Activated naive CD8-positive, alpha-beta T cell (primary cell): ENCODE results near the gene AOC1.

Experiments used
- H3K27ac Mint-ChIP-seq: one replicate; pipeline ENCODE4 v1.8.0; 2021; ENCODE audit warnings: mixed read lengths
- H3K27me3 Mint-ChIP-seq: one replicate; pipeline ENCODE4 v1.8.0; 2021; ENCODE audit warnings: mixed read lengths
- H3K36me3 Mint-ChIP-seq: one replicate; pipeline ENCODE4 v1.8.0; 2021; ENCODE audit warnings: mixed read lengths
- H3K4me1 Mint-ChIP-seq: one replicate; pipeline ENCODE4 v1.8.0; 2021; ENCODE audit warnings: low read depth, mixed read lengths
- H3K4me3 Mint-ChIP-seq: one replicate; pipeline ENCODE4 v1.8.0; 2021; ENCODE audit warnings: mild to moderate bottlenecking, mixed read lengths
- H3K9me3 Mint-ChIP-seq: one replicate; pipeline ENCODE4 v1.8.0; 2021; ENCODE audit warnings: low read depth, mixed read lengths

AOC1 gene

GRCh38 chr7:150890853-150891584 is 38.7 kb downstream of the AOC1 start:
- Mint-ChIP-seq H3K4me3 (no peak overlapping the region), H3K27me3 (peaks cover 4% of the 10 kb centered on the region), H3K4me1 (no peaks in the 10 kb centered on the region), H3K27ac (no peak overlapping the region), H3K36me3 (peaks cover 7% of the 10 kb centered on the region), H3K9me3 (peaks cover 10% of the 10 kb centered on the region)

- Mint-ChIP-seq H3K4me3 (no peak overlapping the region), H3K27me3 (peaks cover 6% of the 10 kb centered on the region), H3K36me3 (peaks cover 7% of the 10 kb centered on the region), H3K9me3 (peaks cover 10% of the 10 kb centered on the region), H3K4me1 (no peaks in the 10 kb centered on the region), H3K27ac (no peak overlapping the region)
These were observed 39.4 kb downstream of the AOC1 start for GRCh38 chr7:150891740-150892139.

- Mint-ChIP-seq H3K4me1 (peaks cover 4% of the 10 kb centered on the region), H3K27ac (no peak overlapping the region), H3K36me3 (peaks cover 4% of the 10 kb centered on the region), H3K4me3 (no peak overlapping the region), H3K27me3 (peaks cover 13% of the 10 kb centered on the region), H3K9me3 (peaks cover 6% of the 10 kb centered on the region)
These were observed 43.5 kb downstream of the AOC1 start for GRCh38 chr7:150895809-150896208.

GRCh38 chr7:150896562-150897209 is 44.4 kb downstream of the AOC1 start:
- Mint-ChIP-seq H3K4me3 (no peak overlapping the region), H3K4me1 (peaks cover 4% of the 10 kb centered on the region), H3K9me3 (peaks cover 6% of the 10 kb centered on the region), H3K36me3 (peaks cover 4% of the 10 kb centered on the region), H3K27ac (no peak overlapping the region), H3K27me3 (peaks cover 13% of the 10 kb centered on the region)

- Mint-ChIP-seq H3K4me3 (no peak overlapping the region), H3K9me3 (peaks cover 6% of the 10 kb centered on the region), H3K27ac (no peak overlapping the region), H3K4me1 (peaks cover 4% of the 10 kb centered on the region), H3K36me3 (peaks cover 4% of the 10 kb centered on the region), H3K27me3 (peaks cover 13% of the 10 kb centered on the region)
These were observed 45.5 kb downstream of the AOC1 start for GRCh38 chr7:150897502-150898474.

GRCh38 chr7:150898475-150899011 is 46.2 kb downstream of the AOC1 start:
- Mint-ChIP-seq H3K4me1 (peaks cover 4% of the 10 kb centered on the region), H3K4me3 (no peak overlapping the region), H3K27me3 (peaks cover 13% of the 10 kb centered on the region), H3K36me3 (peaks cover 4% of the 10 kb centered on the region), H3K9me3 (peaks cover 6% of the 10 kb centered on the region), H3K27ac (no peak overlapping the region)

- Mint-ChIP-seq H3K9me3 (no peaks in the 10 kb centered on the region), H3K36me3 (no peaks in the 10 kb centered on the region), H3K27me3 (peaks cover 10% of the 10 kb centered on the region), H3K4me1 (peaks cover 4% of the 10 kb centered on the region), H3K27ac (no peak overlapping the region), H3K4me3 (no peak overlapping the region)
These were observed 48.4 kb downstream of the AOC1 start for GRCh38 chr7:150900675-150901074.

- H3K27ac Mint-ChIP-seq = no peak overlapping the region
- peaks cover 4% of the 10 kb centered on the region for H3K4me1 Mint-ChIP-seq
These were observed 49.1 kb downstream of the AOC1 start for GRCh38 chr7:150901160-150902035.

GRCh38 chr7:150902078-150903033 is 50.0 kb downstream of the AOC1 start:
- no peak overlapping the region for H3K27ac Mint-ChIP-seq
- no peaks in the 10 kb centered on the region for H3K36me3 Mint-ChIP-seq
- no peak overlapping the region for H3K4me3 Mint-ChIP-seq
- H3K9me3 Mint-ChIP-seq = no peaks in the 10 kb centered on the region
- H3K27me3 Mint-ChIP-seq = peaks cover 8% of the 10 kb centered on the region
- H3K4me1 Mint-ChIP-seq = peaks cover 4% of the 10 kb centered on the region

More at GRCh38 chr7:150901160-150902035, 49.1 kb downstream of the AOC1 start:
- Mint-ChIP-seq H3K9me3 (no peaks in the 10 kb centered on the region), H3K27me3 (peaks cover 9% of the 10 kb centered on the region), H3K36me3 (no peaks in the 10 kb centered on the region), H3K4me3 (no peak overlapping the region)

- Mint-ChIP-seq H3K4me3 (no peak overlapping the region), H3K27ac (no peak overlapping the region), H3K9me3 (no peaks in the 10 kb centered on the region), H3K36me3 (no peaks in the 10 kb centered on the region), H3K27me3 (peaks cover 6% of the 10 kb centered on the region), H3K4me1 (peaks cover 2% of the 10 kb centered on the region)
These were observed 51.3 kb downstream of the AOC1 start for GRCh38 chr7:150903606-150904005.

GRCh38 chr7:150904011-150904909 is 51.9 kb downstream of the AOC1 start:
- no peak overlapping the region for H3K4me3 Mint-ChIP-seq
- no peak overlapping the region for H3K27ac Mint-ChIP-seq
- H3K4me1 Mint-ChIP-seq = peaks cover 6% of the 10 kb centered on the region
- no peaks in the 10 kb centered on the region for H3K9me3 Mint-ChIP-seq
- H3K36me3 Mint-ChIP-seq = no peaks in the 10 kb centered on the region
- H3K27me3 Mint-ChIP-seq = peaks cover 5% of the 10 kb centered on the region

GRCh38 chr7:150908173-150908572 is 55.9 kb downstream of the AOC1 start:
- Mint-ChIP-seq H3K4me1 (peaks cover 10% of the 10 kb centered on the region), H3K9me3 (no peaks in the 10 kb centered on the region), H3K27ac (no peak overlapping the region), H3K4me3 (no peak overlapping the region), H3K36me3 (no peaks in the 10 kb centered on the region), H3K27me3 (no peaks in the 10 kb centered on the region)
